Measurements from ENCODE around the gene HNRNPF.

GRCh38 chr10:43377424-43377883, 31.5 kb downstream of the HNRNPF start:
- TF ChIP-seq EZH2 (IDR thresholded peaks at IDR 0.05; ENCODE audit: insufficient read depth, poor library complexity, severe bottlenecking) (no peak), EZH2phosphoT487 (IDR thresholded peaks at IDR 0.05; ENCODE audit: insufficient read depth, low read depth) (no peak)
